IMR-90 (cell line): ENCODE measurements around the gene ATM.

Experiments
- CEBPB ChIP-seq: IDR thresholded peaks from 2 replicates; pipeline ENCODE4 v1.6.1; 2012; ENCODE audit warnings: low read depth, low read length, improper control_type of control experiment
- FOS ChIP-seq: fragments of 150-350 bp; IDR thresholded peaks from 2 replicates; pipeline ENCODE4 v1.6.1; 2016; ENCODE audit warnings: low read depth, low read length
- MXI1 ChIP-seq: IDR thresholded peaks from 2 replicates; pipeline ENCODE4 v1.6.1; 2012; ENCODE audit warnings: low read depth, mild to moderate bottlenecking, low read length, moderate library complexity, borderline replicate concordance
- POLR2A ChIP-seq: IDR thresholded peaks from 2 replicates; pipeline ENCODE4 v1.6.1; 2012; ENCODE audit warnings: mild to moderate bottlenecking, low read depth, low read length
- RAD21 ChIP-seq: IDR thresholded peaks from 2 replicates; pipeline ENCODE4 v1.6.1; 2012; ENCODE audit warnings: low read length, improper control_type of control experiment
- RFX5 ChIP-seq: IDR thresholded peaks from 2 replicates; pipeline ENCODE4 v1.8.0; 2012; ENCODE audit warnings: low read depth, mild to moderate bottlenecking, low read length, moderate library complexity
- SMC3 ChIP-seq: fragments of 150-350 bp; IDR thresholded peaks from 2 replicates; pipeline ENCODE4 v1.6.1; 2016; ENCODE audit warnings: low read depth, mild to moderate bottlenecking, antibody characterized with exemption, low read length, moderate library complexity
- TF ChIP-seq, protein P1 (sequence below): conservative IDR thresholded peaks from 2 replicates; pipeline ENCODE4 v1.5.1; 2012; ENCODE audit warnings: mild to moderate bottlenecking, low read depth, low read length, improper control_type of control experiment
- TF ChIP-seq, protein P2 (sequence below): fragments of 150-350 bp; IDR thresholded peaks from 2 replicates; pipeline ENCODE4 v1.6.1; 2017; ENCODE audit warnings: mild to moderate bottlenecking, antibody characterized with exemption, low read length, low read depth

DNA sequence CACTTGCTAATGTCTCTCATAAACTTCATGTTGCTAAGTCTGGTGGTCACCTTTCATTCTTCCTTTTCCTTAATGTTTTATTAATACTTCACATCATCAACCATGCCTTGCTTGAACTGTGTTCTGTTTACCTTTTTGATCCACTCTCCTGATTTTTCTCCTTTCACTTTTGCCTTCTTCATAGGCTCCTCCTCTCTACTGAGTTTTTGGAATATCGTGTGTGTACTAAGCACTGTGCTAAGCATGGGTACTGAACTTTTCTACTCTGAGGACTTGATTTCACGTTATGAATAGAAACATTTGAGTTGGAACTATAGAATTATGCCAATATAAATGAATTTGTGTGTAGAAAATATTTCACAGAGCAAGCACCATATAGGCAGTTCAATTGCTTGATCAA is 90.6 kb downstream of the ATM start:
- TF ChIP-seq FOS (no peak), CEBPB (no peak), MXI1 (no peak), POLR2A (no peak), SMC3 (no peak), RFX5 (no peak), RAD21 (no peak)
- TF ChIP-seq, protein P1, sequence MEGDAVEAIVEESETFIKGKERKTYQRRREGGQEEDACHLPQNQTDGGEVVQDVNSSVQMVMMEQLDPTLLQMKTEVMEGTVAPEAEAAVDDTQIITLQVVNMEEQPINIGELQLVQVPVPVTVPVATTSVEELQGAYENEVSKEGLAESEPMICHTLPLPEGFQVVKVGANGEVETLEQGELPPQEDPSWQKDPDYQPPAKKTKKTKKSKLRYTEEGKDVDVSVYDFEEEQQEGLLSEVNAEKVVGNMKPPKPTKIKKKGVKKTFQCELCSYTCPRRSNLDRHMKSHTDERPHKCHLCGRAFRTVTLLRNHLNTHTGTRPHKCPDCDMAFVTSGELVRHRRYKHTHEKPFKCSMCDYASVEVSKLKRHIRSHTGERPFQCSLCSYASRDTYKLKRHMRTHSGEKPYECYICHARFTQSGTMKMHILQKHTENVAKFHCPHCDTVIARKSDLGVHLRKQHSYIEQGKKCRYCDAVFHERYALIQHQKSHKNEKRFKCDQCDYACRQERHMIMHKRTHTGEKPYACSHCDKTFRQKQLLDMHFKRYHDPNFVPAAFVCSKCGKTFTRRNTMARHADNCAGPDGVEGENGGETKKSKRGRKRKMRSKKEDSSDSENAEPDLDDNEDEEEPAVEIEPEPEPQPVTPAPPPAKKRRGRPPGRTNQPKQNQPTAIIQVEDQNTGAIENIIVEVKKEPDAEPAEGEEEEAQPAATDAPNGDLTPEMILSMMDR, result no peak
- TF ChIP-seq, protein P2, sequence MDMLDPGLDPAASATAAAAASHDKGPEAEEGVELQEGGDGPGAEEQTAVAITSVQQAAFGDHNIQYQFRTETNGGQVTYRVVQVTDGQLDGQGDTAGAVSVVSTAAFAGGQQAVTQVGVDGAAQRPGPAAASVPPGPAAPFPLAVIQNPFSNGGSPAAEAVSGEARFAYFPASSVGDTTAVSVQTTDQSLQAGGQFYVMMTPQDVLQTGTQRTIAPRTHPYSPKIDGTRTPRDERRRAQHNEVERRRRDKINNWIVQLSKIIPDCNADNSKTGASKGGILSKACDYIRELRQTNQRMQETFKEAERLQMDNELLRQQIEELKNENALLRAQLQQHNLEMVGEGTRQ, result no peak
